WERI-Rb-1 (cell line): ENCODE measurements around the gene FIBIN.

Source experiments
- DNase-seq: peaks from one replicate; pipeline ENCODE4 v3.0.0-alpha.2; 2020
- H3K27ac ChIP-seq: fragments of 250-450 bp; sonication (Bioruptor Pico); 2 replicates; pipeline ENCODE4 v1.5.1; 2020; ENCODE audit warnings: mild to moderate bottlenecking, moderate library complexity
- H3K27me3 ChIP-seq: fragments of 250-450 bp; sonication (Bioruptor Pico); 2 replicates; pipeline ENCODE4 v1.5.1; 2021; ENCODE audit warnings: mild to moderate bottlenecking, low read depth, moderate library complexity; ENCODE audit not compliant: insufficient read depth, severe bottlenecking
- H3K36me3 ChIP-seq: fragments of 250-450 bp; sonication (Bioruptor Pico); 2 replicates; pipeline ENCODE4 v1.5.1; 2020; ENCODE audit warnings: mild to moderate bottlenecking, moderate library complexity
- H3K4me3 ChIP-seq: 2 replicates; pipeline ENCODE4 v1.5.1; 2011; ENCODE audit warnings: low read depth, mild to moderate bottlenecking, control low read depth, low read length
- H3K9me3 ChIP-seq: fragments of 250-450 bp; sonication (Bioruptor Pico); 2 replicates; pipeline ENCODE4 v1.5.1; 2021; ENCODE audit warnings: mild to moderate bottlenecking, moderate library complexity; ENCODE audit not compliant: severe bottlenecking
- CTCF ChIP-seq: IDR thresholded peaks from 2 replicates; pipeline ENCODE4 v1.5.1; 2011; ENCODE audit warnings: low read depth, mild to moderate bottlenecking, control low read depth, inconsistent platforms, low read length

Gene FIBIN

GRCh38 chr11:26985470-26985869 is 8.4 kb upstream of the FIBIN start:
- Histone ChIP-seq H3K27ac (no peak overlapping the region), H3K27me3 (peaks cover 3% of the 10 kb centered on the region), H3K9me3 (no peaks in the 10 kb centered on the region), H3K4me3 (no peak overlapping the region), H3K36me3 (no peaks in the 10 kb centered on the region)
- no peak for DNase-seq
- no peak for TF ChIP-seq CTCF

DNA sequence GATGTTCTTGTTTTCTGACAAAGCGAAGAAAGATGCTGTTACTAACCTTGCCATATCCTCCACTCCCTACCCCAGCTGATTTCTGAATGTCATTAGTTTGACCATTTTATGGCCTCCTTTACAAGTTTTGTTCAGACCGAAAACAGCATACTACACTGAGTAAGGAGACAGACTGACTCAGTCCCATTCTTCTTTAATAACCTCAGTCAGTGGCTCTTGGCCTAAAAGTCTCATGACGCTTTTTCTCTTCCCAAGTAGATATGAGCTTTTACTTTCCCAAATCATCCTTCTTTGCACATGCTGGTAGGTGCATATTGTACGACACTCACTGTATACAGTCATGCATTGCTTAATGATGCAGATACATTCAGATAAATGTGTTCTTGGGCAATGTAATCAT is 8.0 kb upstream of the FIBIN start:
- H3K27ac ChIP-seq, result no peak overlapping the region
- peaks cover 8% of the 10 kb centered on the region for H3K27me3 ChIP-seq
- H3K9me3 ChIP-seq, result no peaks in the 10 kb centered on the region
- no peak for DNase-seq
- no peaks in the 10 kb centered on the region for H3K36me3 ChIP-seq
- no peak overlapping the region for H3K4me3 ChIP-seq
- TF ChIP-seq CTCF, result no peak

- DNase-seq, result no peak
- H3K27ac ChIP-seq, result no peak overlapping the region
- no peaks in the 10 kb centered on the region for H3K9me3 ChIP-seq
- TF ChIP-seq CTCF, result no peak
- H3K36me3 ChIP-seq, result no peaks in the 10 kb centered on the region
- H3K27me3 ChIP-seq, result peaks cover 11% of the 10 kb centered on the region
- no peak overlapping the region for H3K4me3 ChIP-seq
Observed at GRCh38 chr11:26987272-26987671, 6.6 kb upstream of the FIBIN start.

DNA sequence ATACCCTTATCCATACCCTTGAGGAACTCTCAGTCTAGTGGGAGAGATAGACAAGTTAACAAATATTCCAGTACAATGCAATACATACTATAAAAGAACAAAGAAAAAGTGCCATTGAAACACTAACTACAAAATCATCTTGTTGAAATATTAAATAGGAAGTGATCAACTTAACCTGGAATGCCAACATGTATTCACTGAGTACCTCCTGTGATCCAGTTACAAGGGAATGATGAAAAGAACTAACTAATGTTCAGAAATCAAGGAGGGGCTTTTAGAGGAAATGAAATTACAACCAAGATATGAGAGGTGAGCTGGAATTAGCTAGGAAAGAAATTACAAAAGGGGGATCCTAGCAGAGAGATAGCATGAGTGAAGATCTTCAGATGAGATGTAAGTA is 6.2 kb upstream of the FIBIN start:
- no peak for TF ChIP-seq CTCF
- H3K4me3 ChIP-seq, result no peak overlapping the region
- no peak overlapping the region for H3K27ac ChIP-seq
- H3K9me3 ChIP-seq, result no peaks in the 10 kb centered on the region
- no peak for DNase-seq
- no peaks in the 10 kb centered on the region for H3K36me3 ChIP-seq
- peaks cover 11% of the 10 kb centered on the region for H3K27me3 ChIP-seq

DNA sequence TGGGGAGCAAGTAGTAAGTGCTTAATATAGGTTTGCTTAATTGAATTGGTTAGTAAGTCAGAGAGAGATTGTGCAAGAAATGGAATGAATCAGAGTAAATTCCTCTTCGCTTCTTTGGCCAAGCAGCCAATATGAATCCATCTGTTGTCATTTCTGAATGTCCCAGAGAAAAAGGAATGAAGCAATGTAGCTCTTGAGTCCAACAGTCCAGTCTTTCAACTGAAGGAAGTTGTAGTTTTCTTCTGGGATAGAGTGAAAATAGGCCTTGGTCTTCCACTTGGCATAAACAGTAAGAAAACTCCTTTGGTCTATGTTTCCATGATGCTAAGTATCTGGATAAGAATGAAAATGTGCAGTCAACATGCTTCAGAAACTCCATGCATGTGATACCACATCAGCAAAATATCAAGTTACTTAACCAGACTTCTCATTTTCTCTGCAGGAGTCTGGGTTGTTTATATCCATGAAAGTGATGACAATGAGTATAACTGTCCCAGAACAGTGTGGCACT is 1.8 kb upstream of the FIBIN start:
- H3K36me3 ChIP-seq, result no peaks in the 10 kb centered on the region
- H3K9me3 ChIP-seq, result no peaks in the 10 kb centered on the region
- peaks cover 28% of the 10 kb centered on the region for H3K27me3 ChIP-seq
- H3K4me3 ChIP-seq, result no peak overlapping the region
- no peak for DNase-seq
- TF ChIP-seq CTCF, result no peak
- H3K27ac ChIP-seq, result no peak overlapping the region

- no peak for TF ChIP-seq CTCF
- no peak overlapping the region for H3K4me3 ChIP-seq
- no peaks in the 10 kb centered on the region for H3K9me3 ChIP-seq
- H3K36me3 ChIP-seq, result no peaks in the 10 kb centered on the region
- H3K27me3 ChIP-seq, result peaks cover 31% of the 10 kb centered on the region
- H3K27ac ChIP-seq, result no peak overlapping the region
- DNase-seq, result no peak
Observed at GRCh38 chr11:26994631-26995095, 751 bp downstream of the FIBIN start.
